Measurements from ENCODE around the gene IL17RC.

Gene IL17RC

DNA sequence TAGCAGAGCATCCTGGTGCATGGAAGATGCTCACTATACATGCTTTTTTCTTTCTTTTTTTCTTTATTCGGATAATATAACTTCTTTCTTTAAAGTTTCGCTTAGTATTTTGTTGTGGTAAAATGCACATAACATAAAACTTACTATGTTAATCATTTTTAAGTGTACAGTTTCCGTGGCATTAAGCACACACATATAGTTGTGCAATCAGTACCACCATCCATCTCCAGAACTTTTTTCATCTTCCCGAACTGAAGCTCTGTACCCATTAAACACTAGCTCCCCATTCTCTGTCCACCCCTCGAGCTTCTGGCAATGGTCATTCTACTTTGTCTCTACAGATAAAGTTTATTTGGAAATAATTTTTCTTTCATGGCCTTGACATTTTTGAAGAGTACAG lies 27.5 kb upstream of the IL17RC start:
- TF ChIP-seq, protein P1, sequence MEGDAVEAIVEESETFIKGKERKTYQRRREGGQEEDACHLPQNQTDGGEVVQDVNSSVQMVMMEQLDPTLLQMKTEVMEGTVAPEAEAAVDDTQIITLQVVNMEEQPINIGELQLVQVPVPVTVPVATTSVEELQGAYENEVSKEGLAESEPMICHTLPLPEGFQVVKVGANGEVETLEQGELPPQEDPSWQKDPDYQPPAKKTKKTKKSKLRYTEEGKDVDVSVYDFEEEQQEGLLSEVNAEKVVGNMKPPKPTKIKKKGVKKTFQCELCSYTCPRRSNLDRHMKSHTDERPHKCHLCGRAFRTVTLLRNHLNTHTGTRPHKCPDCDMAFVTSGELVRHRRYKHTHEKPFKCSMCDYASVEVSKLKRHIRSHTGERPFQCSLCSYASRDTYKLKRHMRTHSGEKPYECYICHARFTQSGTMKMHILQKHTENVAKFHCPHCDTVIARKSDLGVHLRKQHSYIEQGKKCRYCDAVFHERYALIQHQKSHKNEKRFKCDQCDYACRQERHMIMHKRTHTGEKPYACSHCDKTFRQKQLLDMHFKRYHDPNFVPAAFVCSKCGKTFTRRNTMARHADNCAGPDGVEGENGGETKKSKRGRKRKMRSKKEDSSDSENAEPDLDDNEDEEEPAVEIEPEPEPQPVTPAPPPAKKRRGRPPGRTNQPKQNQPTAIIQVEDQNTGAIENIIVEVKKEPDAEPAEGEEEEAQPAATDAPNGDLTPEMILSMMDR (IDR thresholded peaks at IDR 0.05), result no peak

DNA sequence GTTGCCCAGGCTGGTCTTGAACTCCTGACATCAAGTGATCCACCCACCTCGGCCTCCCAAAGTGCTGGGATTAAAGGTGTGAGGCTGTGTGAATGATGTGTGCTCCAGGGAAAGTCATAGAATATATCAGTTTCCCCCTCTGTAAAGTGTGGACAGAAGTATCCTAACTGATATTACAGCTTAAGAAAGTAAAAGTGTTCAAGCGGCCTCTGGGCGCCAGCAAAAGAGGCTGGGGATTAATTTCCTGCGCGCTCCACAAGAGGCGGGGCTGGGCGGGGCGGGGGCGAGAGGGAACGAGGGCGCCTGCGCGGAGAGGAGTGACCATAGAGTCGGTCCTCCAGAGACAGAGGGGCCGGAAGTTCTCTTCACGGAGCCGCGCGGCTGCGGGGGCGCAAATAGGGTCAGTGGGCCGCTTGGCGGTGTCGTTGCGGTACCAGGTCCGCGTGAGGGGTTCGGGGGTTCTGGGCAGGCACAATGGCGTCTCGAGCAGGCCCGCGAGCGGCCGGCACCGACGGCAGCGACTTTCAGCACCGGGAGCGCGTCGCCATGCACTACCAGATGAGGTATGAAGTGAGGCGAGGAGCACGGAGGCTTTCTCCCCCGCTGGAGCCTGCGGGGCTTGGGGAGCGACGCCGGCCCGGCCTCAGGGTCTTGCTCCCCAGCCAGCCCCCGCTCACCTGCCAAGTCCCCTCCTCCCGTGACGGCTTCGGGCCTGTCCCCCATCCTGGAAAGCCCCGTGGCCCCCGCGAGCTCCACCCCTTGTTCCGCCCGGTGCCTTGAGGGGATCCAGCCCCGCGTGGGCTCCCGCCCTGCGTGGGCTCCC lies 26.4 kb upstream of the IL17RC start, which contains the start of gene JAGN1:
JAGN1 (plus strand) TSS at position 362 of the 823 bp plus-strand sequence; CDS start at position 475, 113 bp downstream.
- TF ChIP-seq, protein P1 (IDR thresholded peaks at IDR 0.05), result no peak

DNA sequence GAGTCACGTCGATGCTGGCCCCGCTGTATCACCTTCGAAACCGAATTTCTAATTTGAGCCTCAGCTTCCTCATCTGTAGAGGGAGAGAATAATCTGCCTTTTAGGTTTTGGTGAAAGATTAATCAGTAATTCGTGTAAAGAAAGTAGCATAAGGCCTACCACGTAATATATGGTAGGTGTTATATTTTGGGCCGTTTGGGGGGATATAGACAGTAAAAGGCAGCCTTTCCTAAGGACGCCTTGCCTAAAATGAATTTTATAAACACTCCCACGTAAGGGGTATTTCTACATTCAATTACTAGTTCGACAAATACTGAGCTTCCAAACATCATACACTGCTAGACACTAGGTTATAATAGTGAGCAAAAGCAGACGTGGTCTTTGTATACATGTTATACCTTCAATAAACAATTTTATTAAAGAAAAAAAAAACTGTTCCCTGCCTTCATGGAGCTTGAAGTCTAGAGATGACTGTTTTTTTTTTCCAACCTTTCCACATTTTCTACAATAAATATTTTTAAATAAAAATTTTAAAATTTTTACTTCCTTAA lies 25.8 kb upstream of the IL17RC start:
- TF ChIP-seq, protein P1 (IDR thresholded peaks at IDR 0.05), result no peak

DNA sequence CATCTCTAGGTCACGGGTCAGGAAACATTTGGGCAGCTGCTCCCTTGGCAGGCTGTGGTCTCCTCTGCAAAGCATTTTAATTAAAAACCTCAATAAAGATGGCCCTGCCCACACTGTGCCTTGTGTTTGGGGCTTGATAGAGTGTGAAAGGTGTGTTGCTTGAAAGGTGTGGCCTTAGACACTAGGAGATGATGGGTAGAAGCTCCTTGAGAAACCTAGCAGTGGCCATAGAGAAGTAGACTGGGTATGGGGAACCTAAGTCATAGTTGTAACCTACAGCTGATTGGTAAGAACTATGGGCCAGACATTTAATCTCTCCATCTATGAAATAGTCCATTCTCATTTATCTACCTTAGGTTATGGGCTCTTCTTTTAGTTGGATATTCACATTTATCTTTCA lies 23.2 kb upstream of the IL17RC start:
- TF ChIP-seq, protein P1 (IDR thresholded peaks at IDR 0.05), result no peak

DNA sequence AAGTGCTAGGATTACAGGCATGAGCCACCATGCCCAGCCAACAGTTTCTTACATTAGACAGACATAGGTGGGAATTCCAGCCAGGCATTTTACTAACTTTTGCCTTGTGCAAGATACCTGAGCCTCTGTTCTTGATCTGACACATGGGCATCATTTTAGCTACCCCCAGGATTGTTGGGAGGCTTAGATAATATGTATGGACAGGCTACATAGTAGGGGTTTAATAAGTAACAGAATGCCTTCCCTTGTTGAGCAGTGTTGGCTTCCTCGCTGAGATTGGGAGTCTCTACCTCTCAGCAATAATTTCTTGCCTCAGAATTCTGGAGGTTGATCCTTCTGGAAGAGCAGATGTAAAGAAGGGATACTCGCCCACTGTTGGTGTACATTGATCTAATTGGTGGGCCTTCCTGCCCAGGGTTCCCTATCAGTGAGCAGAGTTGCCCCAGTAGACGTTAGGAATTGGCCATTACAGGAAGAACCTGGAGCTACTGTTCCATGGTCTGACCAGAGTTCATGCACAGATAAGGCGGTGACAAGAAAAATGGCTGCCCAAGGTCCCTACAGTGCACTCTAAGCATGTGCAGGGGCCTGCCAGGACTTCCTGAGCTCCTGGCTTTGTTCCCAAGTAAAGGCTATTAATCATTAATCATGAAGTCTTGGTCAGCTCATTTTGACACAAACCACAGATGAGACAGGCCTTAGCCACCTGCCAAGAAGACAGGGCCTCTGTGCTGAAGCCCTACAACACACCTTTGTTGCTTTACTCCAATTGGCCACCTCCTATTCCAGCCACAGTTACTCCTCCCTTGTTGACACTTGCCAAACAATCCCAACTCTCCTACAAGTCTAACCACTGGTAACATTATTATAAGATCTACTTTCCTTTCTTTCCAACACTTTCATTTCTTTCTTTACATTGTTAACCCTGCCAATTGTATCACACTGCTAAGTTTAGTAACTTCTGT lies 19.2 kb upstream of the IL17RC start:
- TF ChIP-seq, protein P1 (IDR thresholded peaks at IDR 0.05), result no peak

DNA sequence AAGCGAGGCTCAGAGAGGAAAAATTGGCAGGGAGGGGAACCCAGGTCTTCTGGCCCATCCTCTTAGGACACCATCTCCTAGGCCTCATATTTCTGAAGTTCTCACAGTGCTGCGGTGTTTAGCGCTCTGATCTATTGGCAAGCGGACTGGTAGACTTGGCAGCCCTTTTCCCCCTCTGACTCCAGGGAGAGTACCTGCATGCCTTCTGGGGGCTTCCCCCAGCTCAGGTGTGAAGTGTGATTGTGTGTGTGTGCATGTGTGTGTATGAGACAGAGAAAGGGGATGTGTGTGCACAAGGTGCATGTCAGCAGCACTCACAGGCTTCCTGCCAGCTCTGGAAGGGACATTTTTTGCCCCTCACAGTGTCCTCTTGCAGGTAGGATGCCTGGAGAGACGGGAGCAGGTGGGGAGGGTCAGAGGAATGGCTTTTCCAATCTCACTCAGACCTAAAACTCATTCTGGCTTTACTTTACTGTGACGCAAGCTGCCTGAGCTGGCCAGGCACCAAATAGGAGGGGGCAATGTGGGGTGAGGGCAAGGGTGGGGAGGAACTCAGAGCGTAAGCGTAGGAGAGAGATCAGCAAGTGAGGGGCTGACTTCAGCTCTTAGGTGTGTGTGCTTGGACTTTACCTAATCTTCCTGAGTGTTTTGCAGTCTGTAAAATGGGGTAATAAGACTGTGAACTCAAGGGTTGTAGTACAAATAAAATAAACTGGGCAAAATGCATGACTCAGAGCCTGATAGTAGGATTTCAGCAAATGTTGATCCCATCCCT lies 18.2 kb upstream of the IL17RC start:
- TF ChIP-seq, protein P1 (IDR thresholded peaks at IDR 0.05), result no peak
